HG03439 (cell line): Measurements from ENCODE around the gene MAPKBP1.

Source experiments
- ATAC-seq: cut with Tn5 transposase; IDR thresholded peaks from one replicate; pipeline ENCODE4 v1.9.1; 2021; ENCODE audit warnings: mild to moderate bottlenecking, moderate library complexity; ENCODE audit not compliant: unreplicated experiment

Gene MAPKBP1

DNA sequence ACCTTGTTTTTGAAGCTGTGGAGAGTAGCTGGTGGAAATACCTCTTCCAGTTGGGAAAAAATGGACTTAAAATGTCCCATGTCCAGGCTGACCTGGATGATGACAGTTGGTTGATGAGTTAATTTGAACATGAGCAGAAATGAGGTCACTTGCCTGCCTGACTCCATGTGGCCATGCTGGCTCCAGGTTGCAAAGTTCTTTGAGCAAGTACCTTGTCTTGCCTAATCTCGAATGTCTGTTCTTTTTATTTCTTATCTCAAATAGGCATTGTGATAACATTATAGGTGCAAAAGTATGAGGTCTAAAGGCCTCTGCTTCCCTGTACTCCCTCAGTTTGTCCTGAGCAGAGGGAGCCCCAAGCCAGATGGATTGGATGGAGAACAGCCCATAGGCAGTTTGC is 9.0 kb downstream of the MAPKBP1 start:
- no peak for ATAC-seq

- no peak for ATAC-seq
Observed at GRCh38 chr15:41788262-41788661, 14.0 kb downstream of the MAPKBP1 start.

GRCh38 chr15:41789236-41789635 is 15.0 kb downstream of the MAPKBP1 start:
- ATAC-seq, result no peak

DNA sequence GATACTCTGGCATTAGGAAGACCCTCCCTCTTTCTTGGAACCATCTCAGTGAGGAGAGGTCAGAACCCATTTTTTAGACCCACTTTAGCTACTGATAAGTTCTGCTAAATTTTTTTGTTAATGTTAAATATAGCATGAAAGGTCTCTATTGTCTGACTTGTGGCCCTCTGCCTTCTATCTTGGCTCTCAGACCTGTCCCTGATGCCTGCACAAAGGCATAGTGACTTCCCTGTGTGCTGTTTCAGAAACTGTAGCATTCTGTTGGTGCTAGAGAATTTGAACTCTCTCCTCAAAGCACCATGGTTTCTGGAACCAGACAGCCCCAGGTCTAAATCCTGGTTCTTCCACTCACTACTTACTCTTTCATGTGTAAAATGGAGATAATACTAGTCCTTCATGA is 15.4 kb downstream of the MAPKBP1 start:
- ATAC-seq, result no peak

DNA sequence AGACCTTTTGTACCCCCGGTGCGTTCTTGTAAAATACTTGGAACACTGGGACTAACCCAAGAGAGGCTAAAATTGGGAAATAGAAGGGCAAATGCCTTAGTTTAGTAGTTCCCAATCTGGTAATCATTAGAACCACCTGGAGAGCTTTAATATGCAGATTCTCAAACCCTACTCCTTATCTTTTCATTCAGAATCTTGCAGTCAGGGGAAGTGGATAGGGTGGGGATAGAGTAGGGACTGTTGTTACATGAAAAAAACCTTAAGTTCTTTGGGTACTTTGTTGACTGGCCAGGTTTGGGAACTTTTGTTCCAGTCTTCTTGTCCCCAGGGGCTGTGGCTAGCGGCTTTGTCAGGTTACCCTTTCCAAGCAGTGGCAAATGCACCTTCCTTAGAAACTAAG is 15.9 kb downstream of the MAPKBP1 start:
- ATAC-seq, result no peak

DNA sequence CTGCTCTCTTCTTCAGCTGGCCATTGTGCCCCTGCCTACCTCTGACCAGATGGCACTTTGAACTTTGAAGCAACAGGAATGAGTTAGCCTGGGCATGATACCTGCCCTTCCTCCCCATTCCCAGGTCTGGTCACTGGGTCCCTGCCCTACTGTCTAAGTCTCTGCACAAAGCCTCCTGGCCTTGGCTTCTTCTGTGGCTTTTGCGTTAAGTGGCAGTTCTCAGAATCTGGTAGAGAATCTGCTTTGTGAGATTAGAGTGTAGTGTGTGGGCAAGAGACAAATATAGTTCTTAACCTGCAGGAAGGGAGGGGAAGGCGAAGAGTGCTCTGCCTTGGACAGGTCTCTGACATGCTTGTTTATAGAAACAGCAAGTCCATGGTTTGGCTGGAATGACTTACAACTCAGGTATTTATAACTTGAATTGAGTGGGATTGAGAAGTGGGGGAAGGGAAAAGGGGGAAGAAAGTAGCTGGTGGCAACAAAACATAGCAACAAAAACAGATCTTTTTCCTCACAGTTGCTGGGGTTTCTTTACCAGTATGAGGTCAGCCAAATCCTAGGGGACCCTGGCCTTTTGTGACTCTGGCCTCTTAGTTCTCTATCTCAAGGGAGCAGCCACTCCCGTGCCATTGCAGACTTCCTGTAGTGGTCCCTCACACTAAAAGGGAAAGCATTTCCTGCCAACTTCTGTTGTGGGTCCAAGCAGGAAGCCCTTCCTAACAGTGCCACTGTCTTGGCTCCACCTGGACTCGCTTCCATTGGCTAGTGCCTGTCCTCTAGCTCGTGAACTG is 16.7 kb downstream of the MAPKBP1 start:
- no peak for ATAC-seq

DNA sequence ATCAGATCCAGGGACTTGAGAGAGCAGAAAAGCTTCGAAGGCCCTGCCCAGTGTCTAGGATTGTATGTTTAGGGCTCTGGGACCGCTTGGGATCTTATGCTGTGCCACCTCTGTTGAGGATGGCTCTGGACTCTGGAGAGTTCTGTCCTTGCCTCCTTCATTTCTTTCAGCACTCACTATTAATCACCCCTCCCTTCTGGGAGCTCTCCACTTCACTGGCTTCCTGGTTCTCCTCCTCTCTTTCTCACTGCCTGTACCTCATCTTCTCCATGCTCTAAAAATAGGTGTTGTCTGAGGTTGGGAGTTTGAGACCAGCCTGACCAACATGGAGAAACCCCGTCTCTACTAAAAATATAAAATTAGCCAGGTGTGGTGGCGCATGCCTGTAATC is 17.3 kb downstream of the MAPKBP1 start:
- no peak for ATAC-seq

DNA sequence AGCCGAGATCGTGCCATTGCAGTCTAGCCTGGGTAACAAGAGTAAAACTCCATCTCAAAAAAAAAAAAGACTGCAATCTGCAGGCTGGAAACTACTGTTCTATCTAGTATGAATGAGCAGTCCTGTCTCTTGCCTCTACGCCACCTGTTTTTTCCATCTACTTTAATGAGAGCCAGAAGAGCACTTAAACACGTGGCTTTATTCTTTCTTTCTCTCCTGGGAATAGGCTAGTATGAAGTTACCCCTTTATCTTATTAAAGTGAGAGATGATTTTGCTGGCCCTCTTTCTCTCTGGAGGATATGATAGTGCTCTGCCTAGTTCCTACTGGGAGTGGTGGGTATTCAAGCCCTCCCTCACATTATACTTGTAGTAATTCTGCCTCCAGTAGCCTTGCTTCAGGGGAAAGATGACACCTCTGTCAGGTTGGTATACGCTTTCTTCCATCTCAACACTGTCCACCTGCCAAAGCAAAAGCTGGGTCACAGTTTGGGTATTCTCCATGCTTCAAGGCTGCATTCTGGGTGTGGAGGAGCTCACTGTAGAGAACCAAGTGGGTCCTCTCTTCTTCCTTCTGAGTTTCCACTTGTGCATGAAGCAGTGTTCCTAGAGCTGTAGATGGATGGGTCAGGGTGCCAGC is 17.8 kb downstream of the MAPKBP1 start:
- ATAC-seq, result no peak

DNA sequence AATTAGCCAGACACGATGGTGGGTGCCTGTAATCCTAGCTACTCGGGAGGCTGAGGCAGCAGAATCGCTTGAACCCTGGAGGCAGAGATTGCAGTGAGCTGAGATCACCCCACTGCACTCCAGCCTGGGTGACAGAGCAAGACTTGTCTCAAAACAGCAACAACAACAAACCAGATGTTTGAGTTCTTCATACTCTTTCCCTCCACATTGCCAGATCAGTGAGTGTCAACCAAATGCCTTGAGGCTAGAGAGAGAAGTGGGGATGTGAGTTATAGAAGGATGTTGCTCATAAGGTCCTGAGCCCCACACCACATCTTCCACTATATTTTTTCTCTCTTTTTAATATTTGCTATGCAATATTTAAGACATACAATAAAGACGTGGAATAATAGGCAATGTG is 19.8 kb downstream of the MAPKBP1 start:
- ATAC-seq, result no peak

DNA sequence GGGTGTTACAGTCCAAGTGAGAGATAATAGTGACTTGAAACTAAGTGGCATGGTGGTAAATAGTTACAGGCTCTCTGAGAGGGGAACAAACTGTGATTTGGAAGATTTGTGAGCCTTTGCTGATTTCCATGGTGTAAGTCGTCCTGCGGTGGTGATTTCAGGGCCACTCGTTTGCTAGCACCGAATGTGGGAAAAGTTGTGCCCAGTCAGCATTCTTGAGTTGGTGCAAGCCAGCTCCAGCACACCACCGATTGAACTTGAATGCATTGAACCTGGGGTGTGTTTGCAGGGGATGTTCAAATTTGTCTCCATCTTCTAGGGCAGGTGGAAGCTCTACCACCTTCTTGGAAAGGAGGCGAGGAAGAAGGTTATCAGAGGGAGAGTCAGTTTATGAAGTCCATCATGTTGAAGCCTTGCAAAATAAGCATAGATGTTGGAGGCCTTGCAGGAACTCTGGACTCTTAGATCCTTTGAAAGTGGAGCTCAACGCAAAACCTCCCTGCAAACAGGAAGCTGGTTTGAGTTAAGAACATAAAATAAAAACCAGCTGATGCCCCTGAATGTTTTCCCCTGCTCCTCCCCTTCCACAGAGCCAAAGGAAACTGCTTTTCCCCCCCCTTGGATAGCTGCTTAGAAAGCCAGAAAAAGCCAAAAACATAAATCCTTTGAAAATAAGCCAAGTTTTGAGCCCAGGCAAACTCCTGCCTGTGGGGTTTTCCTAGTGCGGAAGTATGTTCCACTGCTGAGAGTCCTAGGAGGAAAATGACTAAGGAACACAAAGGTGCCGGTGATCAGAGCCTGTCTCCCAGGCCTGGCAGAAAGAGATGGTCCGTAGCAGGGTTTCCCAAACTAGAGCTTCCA is 21.9 kb downstream of the MAPKBP1 start:
- no peak for ATAC-seq

- no peak for ATAC-seq
Observed at GRCh38 chr15:41797201-41797944, 23.1 kb downstream of the MAPKBP1 start.

GRCh38 chr15:41798607-41799487 is 24.6 kb downstream of the MAPKBP1 start:
- no peak for ATAC-seq

- no peak for ATAC-seq
Observed at GRCh38 chr15:41799488-41799805, 25.2 kb downstream of the MAPKBP1 start.

GRCh38 chr15:41801185-41801584 is 26.9 kb downstream of the MAPKBP1 start:
- no peak for ATAC-seq

GRCh38 chr15:41801850-41802455 is 27.7 kb downstream of the MAPKBP1 start:
- no peak for ATAC-seq

GRCh38 chr15:41804361-41804760 is 30.1 kb downstream of the MAPKBP1 start:
- ATAC-seq, result no peak

- no peak for ATAC-seq
Observed at GRCh38 chr15:41804916-41805666, 30.8 kb downstream of the MAPKBP1 start.

DNA sequence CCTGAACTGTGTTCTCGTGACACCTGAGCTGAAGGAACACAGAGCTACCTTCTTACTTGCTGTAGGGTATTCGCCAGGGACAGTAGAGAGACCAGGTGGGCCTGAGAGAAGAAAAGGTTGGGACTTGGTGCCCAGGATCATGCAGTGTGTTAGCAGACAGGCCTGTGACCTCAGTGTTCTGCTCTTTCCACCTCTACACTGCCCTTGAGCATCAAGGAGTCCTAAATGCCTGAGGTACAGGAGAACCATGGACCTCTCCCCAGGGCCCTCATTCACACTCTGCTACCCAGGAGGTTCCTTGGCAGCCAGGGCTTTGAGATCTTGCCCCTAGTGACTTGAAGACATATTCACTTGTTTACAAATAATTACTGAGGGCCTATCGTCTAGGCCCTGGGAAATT is 31.4 kb downstream of the MAPKBP1 start:
- ATAC-seq, result no peak
